ENCODE measurements around the gene ATP2B2. TPM values are rescaled to one million over a fixed set of nuclear protein-coding genes. Genes with fewer than 3 reads are reported as not detected.
A peak's percentile ranks its signal among the peaks of the same experiment; 100 is the strongest.

Gene ATP2B2
- total RNA-seq, 1 donor from 2014 or later = 0.06 TPM

GRCh38 chr3:10528046-10528445 lies 22.7 kb upstream of the ATP2B2 start:
- intact Hi-C loops (cut with DNase I) = no loop called here
- DNase-seq = peak; percentile 44
- Histone ChIP-seq H3K9me3 (no peaks in the 10 kb centered on the region), H3K4me3 (no peak overlapping the region), H3K27me3 (no peaks in the 10 kb centered on the region), H3K36me3 (no peaks in the 10 kb centered on the region), H3K4me1 (no peaks in the 10 kb centered on the region), H3K27ac (no peak overlapping the region)
- TF ChIP-seq CTCF (IDR thresholded peaks at IDR 0.05) = no peak
- no peak for ATAC-seq

GRCh38 chr3:10527295-10528001 lies 22.1 kb upstream of the ATP2B2 start:
- no peak overlapping the region for H3K4me3 ChIP-seq
- H3K27ac ChIP-seq = no peak overlapping the region
- H3K27me3 ChIP-seq = no peaks in the 10 kb centered on the region
- no peaks in the 10 kb centered on the region for H3K4me1 ChIP-seq
- DNase-seq (peak; percentile 37), ATAC-seq (no peak)
- TF ChIP-seq CTCF (IDR thresholded peaks at IDR 0.05) = no peak
- intact Hi-C loops (cut with DNase I) = no loop called here
- H3K9me3 ChIP-seq = no peaks in the 10 kb centered on the region
- no peaks in the 10 kb centered on the region for H3K36me3 ChIP-seq

- no peak for ATAC-seq
- DNase-seq = peak; percentile 44
- intact Hi-C loops (cut with DNase I) = no loop called here
Measured at GRCh38 chr3:10526366-10526765, 21.0 kb upstream of the ATP2B2 start.

GRCh38 chr3:10524799-10525301 lies 19.5 kb upstream of the ATP2B2 start:
- ATAC-seq (no peak), DNase-seq (peak; percentile 7)
- intact Hi-C loops (cut with DNase I) = no loop called here
- H3K27me3 ChIP-seq = no peaks in the 10 kb centered on the region
- H3K36me3 ChIP-seq = no peaks in the 10 kb centered on the region
- no peak overlapping the region for H3K4me3 ChIP-seq
- TF ChIP-seq CTCF (IDR thresholded peaks at IDR 0.05) = no peak
- H3K4me1 ChIP-seq = no peaks in the 10 kb centered on the region
- H3K9me3 ChIP-seq = no peaks in the 10 kb centered on the region
- H3K27ac ChIP-seq = no peak overlapping the region

More at GRCh38 chr3:10526366-10526765, 21.0 kb upstream of the ATP2B2 start:
- TF ChIP-seq CTCF (IDR thresholded peaks at IDR 0.05) = no peak
- Histone ChIP-seq H3K27ac (no peak overlapping the region), H3K27me3 (no peaks in the 10 kb centered on the region), H3K4me3 (no peak overlapping the region), H3K4me1 (no peaks in the 10 kb centered on the region), H3K36me3 (no peaks in the 10 kb centered on the region), H3K9me3 (no peaks in the 10 kb centered on the region)

GRCh38 chr3:10524270-10524669 lies 18.9 kb upstream of the ATP2B2 start:
- no peak overlapping the region for H3K27ac ChIP-seq
- H3K36me3 ChIP-seq = no peaks in the 10 kb centered on the region
- no peaks in the 10 kb centered on the region for H3K9me3 ChIP-seq
- no peak overlapping the region for H3K4me3 ChIP-seq
- H3K4me1 ChIP-seq = no peaks in the 10 kb centered on the region
- intact Hi-C loops (cut with DNase I) = no loop called here
- TF ChIP-seq CTCF (IDR thresholded peaks at IDR 0.05) = no peak
- no peak for ATAC-seq
- H3K27me3 ChIP-seq = no peaks in the 10 kb centered on the region
- no peak for DNase-seq

Measured in upper lobe of right lung (tissue), 1 donor.